GM10248 (cell line): ENCODE measurements around the gene CAB39.
"Not testable (repeated sequence)": the region's sequence is repeated elsewhere in the genome, so short reads cannot be mapped to it uniquely, and the experiment has no call there.

ENCODE experiments used
- CTCF ChIA-PET: fragments of 300-600 bp; sonication (Branson Sonifier 250); formaldehyde crosslinking; extraction: SDS; loops from one replicate; lab custom pipeline; 2021; ENCODE audit warnings: antibody characterized with exemption; lab: Yijun Ruan, JAX
- POLR2A ChIA-PET: fragments of 350-650 bp; sonication (Branson Sonifier 250); formaldehyde crosslinking; extraction: SDS; loops from one replicate; lab custom pipeline; 2020; ENCODE audit warnings: antibody characterized with exemption; lab: Yijun Ruan, JAX
- DNase-seq: peaks from one replicate; pipeline ENCODE4 v3.0.0; 2012; ENCODE audit errors: extremely low spot score
- TF ChIP-seq, protein P1 (sequence below): IDR thresholded peaks from 2 replicates; pipeline ENCODE4 v1.5.1; 2012; ENCODE audit warnings: mild to moderate bottlenecking, low read depth; ENCODE audit errors: extremely low read depth, missing control alignments, control extremely low read depth

The CAB39 gene

DNA sequence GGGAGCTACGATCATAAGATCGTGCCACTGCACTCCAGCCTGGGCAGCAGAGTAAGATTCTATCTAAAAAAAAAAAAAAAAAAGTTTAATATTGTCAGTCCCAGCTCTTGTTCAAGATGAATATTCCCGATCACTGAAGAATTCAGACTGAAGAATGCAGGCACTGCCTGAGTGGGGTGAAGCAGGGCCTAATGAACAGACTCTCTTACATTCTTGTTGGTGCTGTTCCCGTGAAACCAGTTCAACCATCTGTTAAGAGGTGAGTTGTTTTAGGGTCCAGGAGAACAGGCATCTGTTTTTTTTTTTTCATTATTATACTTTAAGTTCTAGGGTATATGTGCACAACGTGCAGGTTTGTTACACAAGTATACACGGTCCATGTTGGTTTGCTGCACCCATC is 17.1 kb upstream of the CAB39 start:
- ChIA-PET CTCF (interaction anchor here (1.1 to 2.2 kb wide), 5 partner anchors 10 to 298 kb away, joined by 3 to 6 read pairs (median 3); no protein-coding TSS in a partner anchor), POLR2A (no interaction called here)
- TF ChIP-seq, protein P1, sequence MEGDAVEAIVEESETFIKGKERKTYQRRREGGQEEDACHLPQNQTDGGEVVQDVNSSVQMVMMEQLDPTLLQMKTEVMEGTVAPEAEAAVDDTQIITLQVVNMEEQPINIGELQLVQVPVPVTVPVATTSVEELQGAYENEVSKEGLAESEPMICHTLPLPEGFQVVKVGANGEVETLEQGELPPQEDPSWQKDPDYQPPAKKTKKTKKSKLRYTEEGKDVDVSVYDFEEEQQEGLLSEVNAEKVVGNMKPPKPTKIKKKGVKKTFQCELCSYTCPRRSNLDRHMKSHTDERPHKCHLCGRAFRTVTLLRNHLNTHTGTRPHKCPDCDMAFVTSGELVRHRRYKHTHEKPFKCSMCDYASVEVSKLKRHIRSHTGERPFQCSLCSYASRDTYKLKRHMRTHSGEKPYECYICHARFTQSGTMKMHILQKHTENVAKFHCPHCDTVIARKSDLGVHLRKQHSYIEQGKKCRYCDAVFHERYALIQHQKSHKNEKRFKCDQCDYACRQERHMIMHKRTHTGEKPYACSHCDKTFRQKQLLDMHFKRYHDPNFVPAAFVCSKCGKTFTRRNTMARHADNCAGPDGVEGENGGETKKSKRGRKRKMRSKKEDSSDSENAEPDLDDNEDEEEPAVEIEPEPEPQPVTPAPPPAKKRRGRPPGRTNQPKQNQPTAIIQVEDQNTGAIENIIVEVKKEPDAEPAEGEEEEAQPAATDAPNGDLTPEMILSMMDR = no peak
- DNase-seq = no peak

DNA sequence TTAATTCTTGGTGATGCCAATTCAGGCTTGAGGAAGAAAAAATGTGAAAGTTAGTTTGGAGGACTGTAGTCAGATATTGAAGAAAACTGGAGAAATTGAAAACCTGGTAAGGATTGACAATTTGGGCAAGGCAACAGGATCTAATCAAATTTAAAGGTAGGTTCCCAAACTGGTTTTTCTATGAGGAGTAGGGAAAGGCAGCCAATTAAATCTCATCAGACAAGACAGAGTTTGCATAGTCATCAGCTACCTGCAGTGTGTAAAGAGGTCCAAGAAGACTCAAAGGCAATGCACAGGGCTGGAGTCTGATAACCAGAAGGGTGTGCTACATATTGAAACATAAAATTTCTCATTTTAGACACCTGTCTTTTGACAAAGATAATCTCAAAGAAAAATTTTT is 16.0 kb upstream of the CAB39 start:
- ChIA-PET POLR2A (no interaction called here), CTCF (interaction anchor here (0.9 to 1.4 kb wide), 4 partner anchors 9 to 20 kb away, joined by 3 to 5 read pairs (median 4); partner anchors contain the start of gene CAB39)
- DNase-seq = no peak
- TF ChIP-seq, protein P1 = no peak

DNA sequence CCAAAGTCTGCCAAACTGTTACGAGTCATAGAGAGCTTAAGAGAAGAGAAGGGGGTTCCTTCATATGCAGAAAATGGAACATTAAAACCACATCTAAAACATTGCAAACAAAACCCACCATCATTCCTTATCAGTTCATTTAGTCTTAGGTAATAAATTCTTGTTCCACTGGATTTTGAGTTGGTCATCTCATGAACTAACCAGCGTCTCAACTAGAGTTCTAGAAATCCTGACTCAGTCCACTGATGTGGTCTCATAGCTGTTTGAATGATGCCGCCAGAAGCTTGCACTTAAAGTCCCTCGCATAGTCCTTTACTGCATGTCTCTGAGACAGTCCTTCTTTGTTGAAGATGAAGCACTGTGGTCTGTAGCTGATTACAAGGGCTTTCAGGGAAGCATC is 15.0 kb upstream of the CAB39 start:
- TF ChIP-seq, protein P1 = no peak
- CTCF ChIA-PET = interaction anchor here (1.4 to 2.3 kb wide), 2 partner anchors 15 to 17 kb away, joined by 3 to 7 read pairs; partner anchors contain the start of gene CAB39

DNA sequence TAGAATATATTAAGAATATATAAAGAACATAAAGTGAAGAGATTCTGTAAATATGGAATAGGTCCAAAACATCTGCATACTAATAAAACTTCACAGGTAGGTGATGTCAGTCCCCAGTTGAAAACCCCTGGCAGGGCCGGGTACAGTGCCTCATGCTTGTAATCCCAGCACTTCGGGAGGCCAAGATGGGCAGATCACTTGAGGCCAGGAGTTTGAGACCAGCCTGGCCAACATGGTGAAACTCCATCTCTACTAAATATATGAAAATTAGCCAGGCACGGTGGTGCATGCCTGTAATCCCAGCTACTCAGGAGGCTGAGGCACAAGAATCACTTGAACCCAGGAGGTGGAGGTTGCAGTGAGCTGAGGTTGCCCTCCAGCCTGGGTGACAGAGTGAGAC is 13.9 kb upstream of the CAB39 start:
- POLR2A ChIA-PET, DNase-seq: not testable (repeated sequence)
- CTCF ChIA-PET = interaction anchor here (2.3 kb wide), 1 partner anchor 18 kb away, joined by 7 read pairs; no protein-coding TSS in a partner anchor

More for the DNA sequence above, 15.0 kb upstream of the CAB39 start:
- POLR2A ChIA-PET = no interaction called here
- DNase-seq = no peak

DNA sequence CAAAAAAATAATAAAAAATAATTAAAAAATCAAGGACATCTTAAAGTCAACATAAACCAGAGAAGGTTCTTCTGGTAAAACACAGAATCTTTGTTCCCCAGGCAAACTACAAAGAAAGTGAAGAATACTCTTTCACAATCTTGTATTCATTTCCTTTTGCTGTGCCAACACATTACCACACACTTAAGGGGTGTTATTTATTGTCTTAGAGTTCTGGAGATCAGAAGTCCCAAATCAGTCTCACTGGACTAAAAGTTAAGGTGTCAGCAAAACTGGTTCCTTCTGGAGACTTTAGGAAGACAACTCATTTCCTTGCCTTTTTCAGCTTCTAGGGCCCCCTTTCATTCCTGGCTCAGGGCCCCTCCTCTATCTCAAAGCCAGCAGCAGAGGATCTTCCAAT is 12.2 kb upstream of the CAB39 start:
- CTCF ChIA-PET = no interaction called here
- DNase-seq = no peak
- TF ChIP-seq, protein P1 = no peak
- POLR2A ChIA-PET = no interaction called here

DNA sequence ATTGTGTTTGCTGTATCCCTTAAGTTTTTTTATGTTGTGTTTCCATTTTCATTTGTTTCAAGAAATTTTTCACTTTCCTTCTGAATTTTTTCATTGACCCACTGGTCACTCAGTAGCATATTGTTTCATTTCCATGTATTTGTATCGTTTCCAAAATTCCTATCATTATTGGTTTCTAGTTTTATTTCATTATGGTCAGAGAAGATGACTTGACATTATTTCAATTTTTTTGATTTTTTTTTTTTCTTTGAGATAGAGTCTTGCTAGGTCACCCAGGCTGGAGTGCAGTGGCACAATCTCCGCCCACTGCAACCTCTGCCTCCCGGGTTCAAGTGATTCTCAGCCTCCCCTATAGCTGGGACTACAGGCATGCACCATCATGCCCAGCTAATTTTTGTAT is 11.3 kb upstream of the CAB39 start:
- POLR2A ChIA-PET = no interaction called here
- no peak for DNase-seq
- TF ChIP-seq, protein P1 = no peak
- CTCF ChIA-PET = no interaction called here

DNA sequence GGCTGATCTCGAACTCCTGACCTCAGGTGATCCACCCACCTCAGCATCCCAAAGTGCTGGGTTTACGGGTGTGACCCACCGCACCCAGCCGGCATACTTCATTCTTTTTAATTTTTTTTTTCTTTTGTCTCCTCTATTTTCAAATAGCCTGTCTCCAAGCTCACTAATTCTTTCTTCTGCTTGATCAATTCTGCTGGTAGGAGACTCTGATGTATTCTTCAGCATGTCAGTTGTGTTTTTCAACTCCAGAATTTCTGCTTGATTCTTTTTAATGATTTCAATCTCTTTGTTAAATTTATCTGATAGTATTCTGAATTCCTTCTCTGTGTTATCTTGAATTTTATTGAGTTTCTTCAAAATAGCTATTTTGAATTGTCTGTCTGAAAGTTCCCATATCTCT is 10.2 kb upstream of the CAB39 start:
- DNase-seq, POLR2A ChIA-PET: not testable (repeated sequence)
- CTCF ChIA-PET = interaction anchor here (1.2 to 3.3 kb wide), 4 partner anchors 10 to 53 kb away, joined by 3 to 13 read pairs (median 4); partner anchors contain the start of gene CAB39

DNA sequence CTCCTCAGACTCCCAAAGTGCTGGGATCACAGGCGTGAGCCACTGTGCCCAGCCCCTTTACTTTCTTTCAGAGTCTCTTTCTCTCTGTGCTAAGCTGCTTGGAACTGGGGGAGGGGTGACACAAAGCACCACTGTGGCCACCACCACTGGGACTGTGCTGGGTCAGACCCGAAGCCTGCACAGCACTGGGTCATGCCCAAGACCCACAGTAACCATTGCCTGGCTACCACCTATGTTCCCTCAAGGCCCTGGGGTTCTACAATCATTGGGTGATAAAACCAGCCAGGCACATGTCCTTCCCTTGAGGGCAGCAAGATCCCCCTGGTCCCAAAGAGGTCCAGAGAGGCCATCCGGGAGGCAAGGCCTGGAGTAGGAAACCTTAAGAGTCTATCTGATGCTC is 9.1 kb upstream of the CAB39 start:
- POLR2A ChIA-PET = no interaction called here
- TF ChIP-seq, protein P1 = no peak
- no peak for DNase-seq
- CTCF ChIA-PET = interaction anchor here (1.2 to 3.3 kb wide), 7 partner anchors 9 to 88 kb away, joined by 3 to 13 read pairs (median 4); partner anchors contain the start of gene CAB39
